ACC112 (cell line): Measurements from ENCODE around the gene XRN2.

ENCODE experiments used
- H2AFZ ChIP-seq: fragments of 200-600 bp; sonication (generic); one replicate; pipeline ENCODE4 v1.6.0; 2017; ENCODE audit warnings: antibody characterized with exemption, low read length; ENCODE audit not compliant: unreplicated experiment
- H3K27ac ChIP-seq: fragments of 200-600 bp; sonication (generic); 2 replicates; pipeline ENCODE4 v1.5.1; 2014; ENCODE audit warnings: low read depth, mild to moderate bottlenecking, antibody characterized with exemption, low read length, moderate library complexity
- H3K27me3 ChIP-seq: fragments of 200-600 bp; sonication (generic); 2 replicates; pipeline ENCODE4 v1.6.1; 2014; ENCODE audit warnings: mild to moderate bottlenecking, antibody characterized with exemption, low read length, moderate library complexity, mixed read lengths; ENCODE audit not compliant: insufficient read depth
- H3K36me3 ChIP-seq: fragments of 200-600 bp; sonication (generic); 2 replicates; pipeline ENCODE4 v1.6.1; 2016; ENCODE audit warnings: mild to moderate bottlenecking, antibody characterized with exemption, low read length, moderate library complexity, mixed read lengths; ENCODE audit not compliant: insufficient read depth
- H3K4me1 ChIP-seq: fragments of 200-600 bp; sonication (generic); one replicate; pipeline ENCODE4 v1.6.1; 2016; ENCODE audit warnings: low read length, mixed read lengths; ENCODE audit not compliant: insufficient read depth, unreplicated experiment, control insufficient read depth
- H3K4me3 ChIP-seq: fragments of 200-600 bp; sonication (generic); 2 replicates; pipeline ENCODE4 v1.5.1; 2014; ENCODE audit warnings: mild to moderate bottlenecking, low read depth, low read length
- H3K79me2 ChIP-seq: fragments of 200-600 bp; sonication (generic); one replicate; pipeline ENCODE4 v1.6.0; 2016; ENCODE audit warnings: low read length; ENCODE audit not compliant: control insufficient read depth, unreplicated experiment, insufficient read depth

Gene XRN2

DNA sequence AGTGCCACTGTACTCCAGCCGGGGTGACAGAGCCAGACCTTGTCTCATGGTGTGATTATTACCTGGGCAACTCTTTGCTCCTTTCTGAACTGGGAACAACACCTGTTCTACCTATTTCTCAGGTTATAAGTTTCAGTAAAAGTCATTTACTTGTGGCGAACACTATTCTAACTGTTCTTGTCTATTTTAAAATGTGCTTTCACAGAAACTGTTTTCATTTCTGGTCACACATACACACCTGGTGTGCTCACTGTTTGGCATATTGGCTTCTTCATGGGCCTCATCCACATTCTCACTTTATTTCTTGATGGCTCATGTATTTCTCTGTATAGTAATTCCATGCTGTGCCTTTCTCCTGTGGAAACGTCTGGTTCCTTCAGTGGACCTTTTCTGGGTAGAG, 30.5 kb upstream of the XRN2 start:
- Histone ChIP-seq H3K4me1 (no peaks in the 10 kb centered on the region), H3K79me2 (no peaks in the 10 kb centered on the region), H3K27ac (no peak overlapping the region), H3K27me3 (peaks cover 50% of the 10 kb centered on the region), H3K4me3 (no peak overlapping the region), H2AFZ (no peak overlapping the region), H3K36me3 (no peaks in the 10 kb centered on the region)

DNA sequence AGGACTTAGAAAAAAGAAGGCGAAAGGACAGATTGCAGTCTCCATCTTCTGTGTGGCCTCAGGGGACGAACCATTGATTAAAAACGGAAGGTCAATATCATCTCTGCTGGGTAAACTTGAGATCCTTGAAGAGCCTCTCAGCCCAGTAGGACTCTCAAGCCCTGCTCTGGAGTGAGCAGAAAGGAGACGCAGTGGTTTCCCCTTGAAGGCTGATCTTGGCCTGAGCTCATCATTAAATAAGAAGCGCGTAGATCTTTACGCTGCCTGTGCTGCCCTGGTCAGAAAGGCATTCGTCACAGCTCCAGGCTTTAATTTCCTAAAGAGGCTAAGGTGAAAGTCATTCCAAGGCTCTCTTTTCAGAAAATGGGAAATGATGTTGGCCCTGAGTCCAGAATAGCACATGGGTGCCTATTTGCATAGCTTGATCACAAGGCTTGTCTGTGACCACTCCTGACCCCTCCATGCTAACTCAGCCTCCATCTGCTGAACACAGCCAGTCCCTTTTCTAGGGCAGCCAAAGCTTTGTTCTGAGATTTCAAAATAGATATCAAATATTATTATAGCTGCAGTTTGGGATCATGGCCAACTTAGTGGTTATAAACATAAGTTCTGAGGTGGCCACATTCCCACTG, 29.3 kb upstream of the XRN2 start:
- no peaks in the 10 kb centered on the region for H3K79me2 ChIP-seq
- H3K27ac ChIP-seq: no peak overlapping the region
- no peaks in the 10 kb centered on the region for H3K4me1 ChIP-seq
- H3K4me3 ChIP-seq: no peak overlapping the region
- H3K36me3 ChIP-seq: no peaks in the 10 kb centered on the region
- H3K27me3 ChIP-seq: peaks cover 43% of the 10 kb centered on the region
- no peak overlapping the region for H2AFZ ChIP-seq

DNA sequence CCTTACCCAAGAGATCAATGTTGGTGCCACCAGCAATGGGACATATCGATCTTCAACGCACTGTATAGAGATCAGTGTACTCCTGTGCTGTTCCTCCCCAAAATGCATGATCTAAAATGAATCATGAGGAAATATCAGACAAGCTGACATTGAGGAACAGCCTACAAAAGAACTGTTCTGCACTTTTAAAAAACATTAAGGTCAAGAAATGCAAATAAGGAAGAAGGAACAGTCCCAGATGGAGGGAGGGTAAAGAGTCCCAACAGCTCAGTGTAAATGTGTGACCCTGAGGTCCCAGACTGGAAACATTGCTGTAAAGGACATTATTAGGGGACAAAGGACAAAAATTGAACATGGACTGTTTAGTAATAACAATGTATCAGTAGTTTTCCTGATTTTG, 24.3 kb upstream of the XRN2 start:
- Histone ChIP-seq H2AFZ (no peak overlapping the region), H3K4me1 (no peaks in the 10 kb centered on the region), H3K4me3 (no peak overlapping the region), H3K27me3 (peaks cover 39% of the 10 kb centered on the region), H3K27ac (no peak overlapping the region), H3K79me2 (no peaks in the 10 kb centered on the region), H3K36me3 (no peaks in the 10 kb centered on the region)

DNA sequence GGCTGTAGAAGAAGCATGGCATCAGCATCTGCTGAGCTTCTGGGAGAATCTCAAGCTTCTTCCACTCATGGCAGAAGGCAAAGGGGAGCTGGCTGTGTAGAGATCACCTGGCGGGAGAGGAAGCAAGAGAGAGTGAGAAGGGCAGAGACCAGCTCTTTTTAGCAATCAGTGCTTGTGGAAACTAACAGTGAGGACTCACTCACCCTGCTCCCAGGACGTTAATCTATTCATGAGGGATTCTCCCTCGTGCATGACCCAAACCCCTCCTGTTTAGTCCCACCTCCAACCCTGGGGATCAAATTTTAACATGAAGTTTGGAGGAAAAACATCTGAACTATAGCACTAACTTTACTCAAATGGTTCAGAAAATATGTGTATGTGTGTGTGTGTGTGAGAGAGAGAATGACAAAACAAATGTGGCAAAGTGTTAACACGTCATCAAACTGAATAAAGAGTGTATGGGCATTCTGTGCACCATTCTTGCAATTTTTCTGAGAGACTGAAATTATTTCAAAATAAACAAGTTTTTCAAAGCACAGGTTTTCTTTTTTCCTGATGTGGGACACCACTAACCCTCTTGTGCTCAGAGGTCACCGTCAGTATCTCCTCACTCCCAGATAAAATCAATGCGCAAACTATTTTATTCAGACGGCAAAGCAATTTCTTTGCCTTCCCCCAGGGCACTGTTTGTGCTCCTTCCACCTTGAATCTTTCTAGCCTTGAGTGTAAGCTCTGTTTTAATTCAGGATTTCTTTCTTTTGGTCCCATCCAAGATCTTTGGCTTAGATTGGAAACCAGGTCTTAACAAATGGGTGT, 23.2 kb upstream of the XRN2 start:
- Histone ChIP-seq H3K36me3 (no peaks in the 10 kb centered on the region), H2AFZ (no peak overlapping the region), H3K27me3 (peaks cover 32% of the 10 kb centered on the region), H3K79me2 (no peaks in the 10 kb centered on the region), H3K4me1 (no peaks in the 10 kb centered on the region), H3K27ac (no peak overlapping the region), H3K4me3 (no peak overlapping the region)

DNA sequence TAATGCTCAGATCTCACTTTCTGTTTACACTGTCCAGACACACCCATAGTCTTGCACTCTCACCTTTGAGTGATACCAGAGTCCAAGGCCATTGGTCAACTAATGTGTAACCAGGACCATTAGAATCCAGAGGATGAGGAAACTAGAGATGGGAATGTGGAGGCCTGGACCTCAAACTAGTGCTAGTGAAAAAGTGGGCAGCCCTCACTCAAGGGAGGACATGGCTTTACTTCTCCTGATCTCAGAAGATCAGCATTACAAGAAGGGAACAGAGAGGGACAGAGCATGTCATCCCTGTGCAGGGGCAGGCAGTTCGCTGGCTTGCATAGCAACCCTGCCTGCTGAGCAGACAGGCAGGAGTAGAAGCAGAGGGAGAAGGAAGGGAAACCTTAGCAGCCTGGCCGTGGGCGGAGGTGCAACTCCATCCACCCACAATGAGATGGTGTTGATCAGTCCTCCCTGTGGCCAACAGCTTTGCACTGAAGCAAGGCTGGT, 22.6 kb upstream of the XRN2 start:
- Histone ChIP-seq H3K4me3 (no peak overlapping the region), H3K79me2 (no peaks in the 10 kb centered on the region), H3K27me3 (peaks cover 30% of the 10 kb centered on the region), H2AFZ (no peak overlapping the region), H3K36me3 (no peaks in the 10 kb centered on the region), H3K27ac (no peak overlapping the region), H3K4me1 (no peaks in the 10 kb centered on the region)

DNA sequence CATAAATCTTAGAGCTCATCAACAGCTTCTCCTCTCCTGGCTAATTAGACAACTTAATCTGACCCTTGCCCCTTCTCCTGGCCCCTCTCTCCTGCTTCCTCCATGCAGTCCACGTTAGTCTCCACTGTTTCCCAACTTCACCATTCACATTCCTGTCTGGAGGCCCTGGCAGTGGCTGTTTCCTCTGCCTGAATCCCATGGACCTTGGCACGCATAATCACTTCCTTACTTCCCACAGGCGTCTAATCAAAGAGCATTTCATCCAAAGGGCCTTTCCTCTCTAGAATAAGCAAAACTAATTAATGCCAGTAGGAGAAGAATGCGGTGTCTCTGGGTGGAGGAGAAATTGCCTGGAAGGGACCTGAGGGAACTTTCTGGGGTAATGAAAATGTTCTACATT, 16.4 kb upstream of the XRN2 start:
- Histone ChIP-seq H3K27ac (no peak overlapping the region), H3K4me1 (peaks cover 11% of the 10 kb centered on the region), H2AFZ (no peak overlapping the region), H3K79me2 (no peaks in the 10 kb centered on the region), H3K27me3 (peaks cover 5% of the 10 kb centered on the region; the same call in 1 of the 2 replicates), H3K36me3 (no peaks in the 10 kb centered on the region), H3K4me3 (no peak overlapping the region)

DNA sequence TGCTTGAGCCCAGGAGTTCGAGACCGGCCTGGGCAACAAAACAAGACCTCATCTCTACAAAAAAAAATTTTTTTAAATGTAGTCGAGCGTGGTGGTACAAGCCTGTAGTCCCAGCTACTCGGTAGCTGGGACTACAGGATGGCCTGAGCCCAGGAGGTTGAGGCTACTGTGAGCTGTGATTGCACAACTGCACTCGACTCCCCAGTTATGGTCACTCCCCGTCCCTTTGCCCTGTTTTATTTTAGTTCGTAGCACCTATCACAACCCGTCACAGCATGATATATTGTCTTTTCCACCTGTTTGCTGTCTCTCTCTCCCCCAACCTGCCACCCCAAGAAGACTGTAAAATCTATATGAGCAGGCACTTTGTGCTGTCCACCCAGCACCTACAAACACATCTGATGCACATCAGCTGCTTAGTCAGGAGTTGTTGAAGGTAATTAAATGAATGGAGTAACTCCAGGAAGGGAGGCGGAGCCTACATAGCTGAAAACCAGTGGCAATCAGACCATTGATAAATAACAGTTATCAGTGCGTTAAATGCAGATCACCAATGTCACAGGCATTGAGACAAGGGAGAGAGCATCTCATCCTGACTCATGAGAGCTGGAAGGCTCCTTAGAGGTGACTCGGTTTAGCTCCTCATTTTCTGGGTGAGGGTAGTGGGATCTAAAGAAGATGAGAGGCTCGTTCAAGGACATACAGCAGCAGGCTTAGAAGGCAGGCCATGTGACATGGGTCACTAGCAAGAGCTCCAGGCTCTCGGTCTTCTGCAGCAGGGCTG, 14.4 kb upstream of the XRN2 start:
- Histone ChIP-seq H2AFZ (no peak overlapping the region), H3K79me2 (no peaks in the 10 kb centered on the region), H3K27me3 (peaks cover 5% of the 10 kb centered on the region; the same call in 1 of the 2 replicates), H3K27ac (no peak overlapping the region), H3K4me1 (peaks cover 11% of the 10 kb centered on the region), H3K4me3 (no peak overlapping the region), H3K36me3 (no peaks in the 10 kb centered on the region)

DNA sequence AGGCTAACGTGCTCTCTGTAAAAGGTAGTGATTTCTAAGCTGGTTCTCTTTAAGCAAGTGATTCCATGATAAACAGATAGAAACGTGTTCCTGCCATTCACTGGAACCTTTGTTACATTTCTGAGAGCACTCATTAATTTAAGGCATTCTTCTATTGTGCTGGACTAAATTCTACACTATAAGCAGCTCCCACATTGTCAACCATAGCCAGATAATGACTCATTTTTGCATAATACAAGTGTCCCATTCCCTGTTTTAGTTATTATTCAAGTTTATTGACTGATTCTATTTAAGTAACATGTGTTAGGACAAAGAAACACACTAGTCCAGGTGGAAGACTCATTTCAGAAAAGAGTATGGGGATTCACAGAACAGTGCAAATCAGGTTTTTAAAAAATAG, 13.5 kb upstream of the XRN2 start:
- Histone ChIP-seq H2AFZ (no peak overlapping the region), H3K4me1 (peaks cover 11% of the 10 kb centered on the region), H3K27ac (no peak overlapping the region), H3K36me3 (no peaks in the 10 kb centered on the region), H3K4me3 (no peak overlapping the region), H3K79me2 (no peaks in the 10 kb centered on the region), H3K27me3 (peaks cover 5% of the 10 kb centered on the region; the same call in 1 of the 2 replicates)

DNA sequence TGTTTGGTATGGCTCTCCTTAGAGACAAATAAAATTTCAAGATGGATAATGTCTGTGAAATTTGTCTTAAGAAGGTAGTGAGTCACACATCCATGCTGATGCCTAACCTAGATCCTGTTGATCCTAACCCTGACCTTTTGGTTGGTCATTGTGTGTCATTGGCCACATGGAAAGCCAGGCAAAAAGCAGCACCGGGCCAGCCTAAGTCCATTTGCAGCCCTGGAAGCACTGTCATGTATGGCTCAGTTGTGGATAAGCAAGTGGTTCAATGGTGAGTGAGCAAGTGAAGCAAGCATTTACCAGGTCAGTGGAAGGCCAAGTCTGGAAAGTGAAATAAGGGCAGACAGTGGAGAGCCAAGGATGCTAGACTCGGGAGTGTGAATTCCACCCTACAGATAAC, 12.1 kb upstream of the XRN2 start:
- Histone ChIP-seq H3K4me3 (no peak overlapping the region), H3K4me1 (peaks cover 11% of the 10 kb centered on the region), H3K27me3 (0 out of 2 replicates have a peak, but pooled peaks cover 5% of the 10 kb centered on the region), H3K79me2 (no peaks in the 10 kb centered on the region), H2AFZ (no peak overlapping the region), H3K36me3 (no peaks in the 10 kb centered on the region), H3K27ac (no peak overlapping the region)

DNA sequence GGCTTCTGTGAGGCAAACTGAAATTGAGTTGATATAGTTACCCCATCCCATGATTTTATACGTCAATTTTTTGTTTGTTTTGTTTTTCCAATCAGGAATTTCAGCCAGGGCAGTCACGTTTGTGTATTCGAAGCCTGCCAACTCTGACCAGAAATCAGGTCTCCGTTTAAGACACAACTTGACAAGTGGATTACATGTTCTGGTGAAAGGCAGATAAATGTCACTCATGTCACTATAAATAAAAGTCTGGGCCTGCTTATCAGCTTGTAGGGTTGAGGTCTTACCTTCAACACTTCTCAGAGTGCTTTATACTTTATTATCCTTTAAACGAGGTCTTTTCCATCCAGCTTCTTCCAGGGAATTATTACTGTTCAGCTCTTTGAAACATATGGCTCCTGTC, 8.4 kb upstream of the XRN2 start:
- no peaks in the 10 kb centered on the region for H3K79me2 ChIP-seq
- H3K4me1 ChIP-seq: peaks cover 7% of the 10 kb centered on the region

More for the DNA sequence above, 8.4 kb upstream of the XRN2 start:
- Histone ChIP-seq H2AFZ (no peak overlapping the region), H3K27ac (no peak overlapping the region), H3K27me3 (no peaks in the 10 kb centered on the region), H3K4me3 (no peak overlapping the region), H3K36me3 (no peaks in the 10 kb centered on the region)
